Endodermal cell (in vitro differentiated cells): Measurements from ENCODE around the gene CSF3. TPM values are rescaled to one million over a fixed set of nuclear protein-coding genes. Genes with fewer than 3 reads are reported as not detected.

ENCODE experiments used
- DNase-seq: peaks from one replicate; pipeline ENCODE4 v3.0.0-alpha.2; 2017
- H3K27ac ChIP-seq: 2 replicates; pipeline ENCODE4 v1.5.1; 2013; ENCODE audit warnings: mild to moderate bottlenecking, low read depth, low read length, moderate library complexity
- H3K27me3 ChIP-seq: 2 replicates; pipeline ENCODE4 v1.6.1; 2013; ENCODE audit warnings: mild to moderate bottlenecking, low read length, moderate library complexity; ENCODE audit not compliant: insufficient read depth, control insufficient read depth, poor library complexity, severe bottlenecking
- H3K36me3 ChIP-seq: 2 replicates; pipeline ENCODE4 v1.7.0; 2013; ENCODE audit warnings: mild to moderate bottlenecking, low read length, moderate library complexity; ENCODE audit not compliant: control insufficient read depth, insufficient read depth
- H3K4me1 ChIP-seq: one replicate; pipeline ENCODE4 v1.7.0; 2013; ENCODE audit warnings: low read length; ENCODE audit not compliant: control insufficient read depth, insufficient read depth
- H3K4me3 ChIP-seq: 2 replicates; pipeline ENCODE4 v1.5.1; 2013; ENCODE audit warnings: mild to moderate bottlenecking, low read length, moderate library complexity
- H3K9ac ChIP-seq: 2 replicates; pipeline ENCODE4 v1.6.1; 2013; ENCODE audit warnings: mild to moderate bottlenecking, low read length, moderate library complexity; ENCODE audit not compliant: poor library complexity, severe bottlenecking; ENCODE audit errors: extremely low read depth
- H3K9me3 ChIP-seq: 2 replicates; pipeline ENCODE4 v1.6.1; 2013; ENCODE audit warnings: mild to moderate bottlenecking, low read length, moderate library complexity; ENCODE audit not compliant: control insufficient read depth
- H3K27ac Mint-ChIP-seq: 2 replicates; pipeline ENCODE4 v1.8.0; 2020; ENCODE audit warnings: mixed read lengths
- H3K27me3 Mint-ChIP-seq: 2 replicates; pipeline ENCODE4 v1.8.0; 2021; ENCODE audit warnings: mild to moderate bottlenecking, mixed read lengths; ENCODE audit not compliant: insufficient read depth
- H3K36me3 Mint-ChIP-seq: 2 replicates; pipeline ENCODE4 v1.8.0; 2020; ENCODE audit warnings: low read depth, mixed read lengths
- H3K4me1 Mint-ChIP-seq: 2 replicates; pipeline ENCODE4 v1.8.0; 2020; ENCODE audit warnings: mixed read lengths
- H3K4me3 Mint-ChIP-seq: 2 replicates; pipeline ENCODE4 v1.8.0; 2020; ENCODE audit warnings: mild to moderate bottlenecking, moderate library complexity, mixed read lengths
- H3K9me3 Mint-ChIP-seq: 2 replicates; pipeline ENCODE4 v1.8.0; 2020; ENCODE audit warnings: mild to moderate bottlenecking, mixed read lengths
- WGBS, 2 experiments: methylation state at CpG; one replicate each; pipeline versions ENCODE4 v1.1.5 to v1.1.7; 2013; ENCODE audit warnings: missing lambda C conversion rate in 2 of 2, mixed read lengths in 1 of 2; ENCODE audit not compliant: insufficient coverage in 1 of 2, insufficient read length in 1 of 2; 5-methylcytosine and 5-hydroxymethylcytosine counted together
- total RNA-seq, 2 donors: library from RNA; stranded (reverse); fragmentation: NEBNext Ultra II Directional in 1 of 2; extraction: Animal tissue kit (Norgen Biotek cat#: 25700) in 1 of 2; gene quantifications; 2 replicates in 1 of 2; 3 replicates in 1 of 2; pipeline ENCODE4 v1.2.1, GENCODE V29; 2021
- TF ChIP-seq, protein P1 (sequence below): fragments of 200-600 bp; sonication (generic); conservative IDR thresholded peaks from 2 replicates; pipeline ENCODE4 v1.5.0; 2021; ENCODE audit warnings: antibody characterized with exemption, mild to moderate bottlenecking

Gene CSF3
- total RNA-seq, 2 donors from 2014 or later, result not detected

DNA sequence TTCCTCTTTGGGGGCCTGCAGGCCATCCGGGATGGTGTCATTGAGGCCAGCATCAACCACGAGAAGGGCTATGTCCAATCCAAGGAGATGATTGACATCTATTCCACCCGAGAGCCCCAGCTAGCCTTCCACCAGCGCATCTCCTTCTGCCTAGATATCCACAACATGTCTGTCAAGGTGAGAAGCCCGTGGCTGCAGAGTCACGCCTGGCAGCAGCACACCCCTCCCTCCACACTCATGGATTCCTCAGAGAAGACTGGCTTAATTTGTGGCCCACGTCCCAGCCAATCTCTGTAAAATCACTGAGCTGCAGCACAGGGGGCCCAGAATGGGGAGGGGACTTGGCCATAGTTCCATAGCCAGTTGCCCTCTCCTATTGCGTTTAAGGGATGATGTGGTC lies 19.1 kb upstream of the CSF3 start:
- Mint-ChIP-seq H3K4me1 (no peaks in the 10 kb centered on the region), H3K36me3 (peaks cover 59% of the 10 kb centered on the region), H3K9me3 (no peaks in the 10 kb centered on the region), H3K4me3 (no peak overlapping the region), H3K27me3 (no peaks in the 10 kb centered on the region), H3K27ac (no peak overlapping the region)
- Histone ChIP-seq H3K4me3 (no peak overlapping the region), H3K9ac (no peak overlapping the region), H3K4me1 (no peaks in the 10 kb centered on the region), H3K27ac (no peak overlapping the region), H3K9me3 (no peaks in the 10 kb centered on the region), H3K36me3 (peaks cover 59% of the 10 kb centered on the region), H3K27me3 (no peaks in the 10 kb centered on the region)
- no peak for DNase-seq
- TF ChIP-seq, protein P1, sequence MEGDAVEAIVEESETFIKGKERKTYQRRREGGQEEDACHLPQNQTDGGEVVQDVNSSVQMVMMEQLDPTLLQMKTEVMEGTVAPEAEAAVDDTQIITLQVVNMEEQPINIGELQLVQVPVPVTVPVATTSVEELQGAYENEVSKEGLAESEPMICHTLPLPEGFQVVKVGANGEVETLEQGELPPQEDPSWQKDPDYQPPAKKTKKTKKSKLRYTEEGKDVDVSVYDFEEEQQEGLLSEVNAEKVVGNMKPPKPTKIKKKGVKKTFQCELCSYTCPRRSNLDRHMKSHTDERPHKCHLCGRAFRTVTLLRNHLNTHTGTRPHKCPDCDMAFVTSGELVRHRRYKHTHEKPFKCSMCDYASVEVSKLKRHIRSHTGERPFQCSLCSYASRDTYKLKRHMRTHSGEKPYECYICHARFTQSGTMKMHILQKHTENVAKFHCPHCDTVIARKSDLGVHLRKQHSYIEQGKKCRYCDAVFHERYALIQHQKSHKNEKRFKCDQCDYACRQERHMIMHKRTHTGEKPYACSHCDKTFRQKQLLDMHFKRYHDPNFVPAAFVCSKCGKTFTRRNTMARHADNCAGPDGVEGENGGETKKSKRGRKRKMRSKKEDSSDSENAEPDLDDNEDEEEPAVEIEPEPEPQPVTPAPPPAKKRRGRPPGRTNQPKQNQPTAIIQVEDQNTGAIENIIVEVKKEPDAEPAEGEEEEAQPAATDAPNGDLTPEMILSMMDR, result no peak
- WGBS, 2 experiments, result 93 to 99% methylated on average over 7 to 8 of the region's 8 CpGs

DNA sequence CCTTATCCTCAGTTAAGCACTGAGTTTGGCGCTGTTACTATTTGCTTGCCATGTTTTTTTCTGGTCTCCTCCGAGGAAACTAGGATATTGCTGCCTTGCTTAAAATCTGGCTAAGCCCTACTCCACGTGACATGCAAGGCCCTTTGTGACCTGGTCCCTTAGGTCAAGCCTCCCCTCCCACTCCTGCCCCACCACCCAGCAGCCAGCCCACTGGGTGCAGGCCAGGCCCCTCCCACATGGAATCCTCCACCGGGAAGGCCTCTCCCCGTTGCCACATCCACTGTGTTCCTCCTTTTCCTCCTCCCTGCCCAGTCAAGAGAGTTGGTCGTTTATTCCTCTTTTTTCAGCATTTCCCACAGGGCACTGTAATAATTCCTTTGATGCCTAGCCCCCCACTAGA lies 18.4 kb upstream of the CSF3 start:
- Mint-ChIP-seq H3K27me3 (no peaks in the 10 kb centered on the region), H3K9me3 (no peaks in the 10 kb centered on the region), H3K36me3 (peaks cover 54% of the 10 kb centered on the region), H3K4me3 (no peak overlapping the region), H3K4me1 (no peaks in the 10 kb centered on the region), H3K27ac (no peak overlapping the region)
- H3K4me1 ChIP-seq, result no peaks in the 10 kb centered on the region
- no peak overlapping the region for H3K4me3 ChIP-seq
- H3K9me3 ChIP-seq, result no peaks in the 10 kb centered on the region
- no peak overlapping the region for H3K27ac ChIP-seq
- 92 to 93% methylated on average over 5 to 6 of the region's 6 CpGs for WGBS, 2 experiments
- no peak for DNase-seq
- H3K36me3 ChIP-seq, result peaks cover 53% of the 10 kb centered on the region
- TF ChIP-seq, protein P1, result no peak
- no peaks in the 10 kb centered on the region for H3K27me3 ChIP-seq
- H3K9ac ChIP-seq, result no peak overlapping the region

DNA sequence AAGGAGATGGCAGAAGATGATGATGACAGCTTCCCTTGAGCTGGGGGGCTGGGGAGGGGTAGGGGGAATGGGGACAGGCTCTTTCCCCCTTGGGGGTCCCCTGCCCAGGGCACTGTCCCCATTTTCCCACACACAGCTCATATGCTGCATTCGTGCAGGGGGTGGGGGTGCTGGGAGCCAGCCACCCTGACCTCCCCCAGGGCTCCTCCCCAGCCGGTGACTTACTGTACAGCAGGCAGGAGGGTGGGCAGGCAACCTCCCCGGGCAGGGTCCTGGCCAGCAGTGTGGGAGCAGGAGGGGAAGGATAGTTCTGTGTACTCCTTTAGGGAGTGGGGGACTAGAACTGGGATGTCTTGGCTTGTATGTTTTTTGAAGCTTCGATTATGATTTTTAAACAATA lies 17.7 kb upstream of the CSF3 start:
- Histone ChIP-seq H3K9ac (no peak overlapping the region), H3K4me1 (no peaks in the 10 kb centered on the region), H3K36me3 (peaks cover 47% of the 10 kb centered on the region), H3K27ac (no peak overlapping the region), H3K4me3 (no peak overlapping the region), H3K9me3 (no peaks in the 10 kb centered on the region), H3K27me3 (no peaks in the 10 kb centered on the region)
- 93% methylated on average over 4 of the region's 4 CpGs; no CpG with 5 or more reads in 1 of the 2 experiments for WGBS, 2 experiments
- H3K9me3 Mint-ChIP-seq, result no peaks in the 10 kb centered on the region
- no peak overlapping the region for H3K4me3 Mint-ChIP-seq
- H3K27me3 Mint-ChIP-seq, result no peaks in the 10 kb centered on the region
- no peaks in the 10 kb centered on the region for H3K4me1 Mint-ChIP-seq
- TF ChIP-seq, protein P1, result no peak
- DNase-seq, result no peak
- H3K36me3 Mint-ChIP-seq, result peaks cover 47% of the 10 kb centered on the region
- H3K27ac Mint-ChIP-seq, result no peak overlapping the region
